D721Med (cell line): ENCODE data around the gene LMLN.

Experiments
- DNase-seq: peaks from one replicate; pipeline ENCODE4 v3.0.0; 2011; ENCODE audit warnings: low spot score; ENCODE audit not compliant: insufficient read length
- FAIRE-seq: peaks from 2 replicates; lab custom pipeline; 2011; peaks lifted over from hg19 to GRCh38; lab: Jason Lieb, UNC
- CTCF ChIP-seq: IDR thresholded peaks from 2 replicates; pipeline ENCODE4 v1.5.1; 2012; ENCODE audit warnings: mild to moderate bottlenecking, control low read depth; ENCODE audit not compliant: insufficient read depth; ENCODE audit errors: missing control alignments

The LMLN gene

GRCh38 chr3:198017090-198017489 is 57.1 kb downstream of the LMLN start:
- no peak for FAIRE-seq
- DNase-seq, result no peak
- TF ChIP-seq CTCF, result no peak

- FAIRE-seq (no peak), DNase-seq (no peak)
- no peak for TF ChIP-seq CTCF
Observed at GRCh38 chr3:198018416-198018815, 58.4 kb downstream of the LMLN start.

GRCh38 chr3:198019115-198019514 is 59.1 kb downstream of the LMLN start:
- FAIRE-seq (no peak), DNase-seq (no peak)
- no peak for TF ChIP-seq CTCF

GRCh38 chr3:198021320-198021719 is 61.3 kb downstream of the LMLN start:
- TF ChIP-seq CTCF, result no peak
- DNase-seq (no peak), FAIRE-seq (no peak)

- DNase-seq (no peak), FAIRE-seq (no peak)
- no peak for TF ChIP-seq CTCF
Observed at GRCh38 chr3:198022604-198023003, 62.6 kb downstream of the LMLN start.

- DNase-seq, result no peak
- FAIRE-seq, result no peak
Observed at GRCh38 chr3:198025644-198026043, 65.6 kb downstream of the LMLN start.

GRCh38 chr3:198026620-198027019 is 66.6 kb downstream of the LMLN start:
- FAIRE-seq (no peak), DNase-seq (no peak)
- no peak for TF ChIP-seq CTCF

More at GRCh38 chr3:198025644-198026043, 65.6 kb downstream of the LMLN start:
- TF ChIP-seq CTCF, result no peak
